PFSK-1 (cell line): ENCODE data around the gene ABCG1.

Experiments
- FOXP2 ChIP-seq: optimal IDR thresholded peaks from 2 replicates; pipeline ENCODE3; 2011; ENCODE audit warnings: borderline replicate concordance, control low read depth, inconsistent platforms; ENCODE audit not compliant: insufficient read depth; ENCODE audit errors: extremely low read length, extremely low read depth
- POLR2AphosphoS5 ChIP-seq: IDR thresholded peaks from 2 replicates; pipeline ENCODE4 v1.6.1; 2012; ENCODE audit warnings: low read depth, mild to moderate bottlenecking, control low read depth, low read length, moderate library complexity
- REST ChIP-seq, 2 experiments: IDR thresholded peaks; 2 replicates each; pipeline versions ENCODE4 v1.6.1 to v1.8.0; 2011 to 2012; ENCODE audit warnings: low read depth in 2 of 2, low read length in 2 of 2, control low read depth in 1 of 2, inconsistent platforms in 1 of 2, mild to moderate bottlenecking in 1 of 2, moderate library complexity in 1 of 2; ENCODE audit not compliant: insufficient read depth in 1 of 2
- SIN3A ChIP-seq: IDR thresholded peaks from 2 replicates; pipeline ENCODE4 v1.6.1; 2012; ENCODE audit warnings: mild to moderate bottlenecking, low read length, moderate library complexity, borderline replicate concordance; ENCODE audit not compliant: insufficient read depth
- TAF1 ChIP-seq: IDR thresholded peaks from 2 replicates; pipeline ENCODE4 v1.6.1; 2012; ENCODE audit warnings: low read length, control low read depth, borderline replicate concordance; ENCODE audit not compliant: insufficient read depth

GRCh38 chr21:42215942-42216725, 2.8 kb upstream of the ABCG1 start:
- TF ChIP-seq POLR2AphosphoS5 (no peak), TAF1 (no peak), REST (IDR thresholded peaks at IDR 0.05; ENCODE audit: insufficient read depth in 1 of 2, low read depth in 2 of 2, low read length in 2 of 2) (no peak), FOXP2 (no peak), SIN3A (no peak)
